ENCODE measurements around the gene RAB11A. TPM values are rescaled to one million over a fixed set of nuclear protein-coding genes. Genes with fewer than 3 reads are reported as not detected.

Gene RAB11A
- polyA plus RNA-seq, 4 donors, result 259 to 314 (median 305) TPM

DNA sequence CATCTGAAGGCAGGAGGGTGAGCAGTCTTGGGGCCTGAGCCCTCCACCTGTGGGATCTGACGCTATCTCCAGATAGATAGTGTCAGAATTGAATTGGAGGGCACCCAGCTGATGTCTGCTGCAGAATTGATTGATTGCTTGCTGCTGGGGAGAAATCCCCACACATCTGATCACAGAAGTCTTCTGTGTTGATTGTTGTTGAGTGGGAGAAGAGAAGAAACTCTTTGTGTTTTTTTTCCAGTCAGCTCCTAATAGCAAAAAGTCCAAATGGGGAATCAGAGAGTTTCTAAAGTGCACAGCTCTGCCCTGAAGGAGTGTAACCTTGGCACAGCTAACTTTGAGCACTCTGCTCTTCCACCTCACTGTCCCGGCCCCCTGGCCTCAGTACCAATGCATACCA, 66.1 kb downstream of the RAB11A start:
- no peak for DNase-seq (ENCODE audit: low read depth in 4 of 4, low spot score in 3 of 4)

GRCh38 chr15:65936282-65936681, 67.0 kb downstream of the RAB11A start:
- DNase-seq (ENCODE audit: low read depth in 4 of 4, low spot score in 3 of 4), result no peak

DNA sequence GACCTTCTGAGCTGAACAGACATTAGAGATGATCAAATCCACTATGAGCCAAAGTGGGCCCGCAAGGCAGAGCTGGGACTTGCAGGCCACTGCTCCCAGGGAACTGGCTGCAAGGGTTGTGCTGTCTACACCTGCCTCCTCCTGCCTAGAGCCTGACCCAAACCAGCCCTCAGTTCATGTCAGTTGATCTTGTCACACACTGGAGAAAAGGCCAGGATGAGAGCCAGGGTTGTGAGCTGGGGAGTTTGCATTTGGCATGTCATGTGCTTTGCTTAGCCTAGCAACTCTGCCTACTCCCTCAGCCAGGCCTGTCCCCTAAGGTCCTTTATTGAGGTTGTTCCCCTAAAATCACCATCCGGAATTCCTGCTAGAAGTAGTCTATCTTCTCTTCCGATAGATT, 67.8 kb downstream of the RAB11A start:
- DNase-seq (ENCODE audit: low read depth in 4 of 4, low spot score in 3 of 4), result no peak

GRCh38 chr15:65937476-65937875, 68.2 kb downstream of the RAB11A start:
- DNase-seq (ENCODE audit: low read depth in 4 of 4, low spot score in 3 of 4), result no peak

DNA sequence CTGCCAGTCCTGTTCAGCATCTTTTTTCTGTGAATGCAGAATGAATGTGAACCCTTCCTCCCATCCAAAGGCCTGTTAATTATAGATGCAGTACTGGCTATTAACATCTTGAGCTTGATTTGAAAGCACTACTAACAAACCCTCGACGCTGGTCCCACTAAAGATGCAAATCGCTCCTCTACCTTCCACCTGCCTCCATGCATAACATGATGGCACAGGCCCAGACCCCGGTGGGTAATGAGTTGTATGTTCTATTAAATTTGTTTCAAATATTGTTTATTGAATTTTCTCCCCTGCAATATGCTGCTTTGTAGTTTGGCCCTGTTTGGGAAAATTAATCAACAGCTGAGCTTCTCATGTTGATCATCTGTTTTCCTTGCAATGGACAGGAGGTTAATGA, 69.3 kb downstream of the RAB11A start:
- DNase-seq (ENCODE audit: low read depth in 4 of 4, low spot score in 3 of 4), result no peak

- no peak for DNase-seq (ENCODE audit: low read depth in 4 of 4, low spot score in 3 of 4)
These were observed 70.8 kb downstream of the RAB11A start for GRCh38 chr15:65939901-65940617.

DNA sequence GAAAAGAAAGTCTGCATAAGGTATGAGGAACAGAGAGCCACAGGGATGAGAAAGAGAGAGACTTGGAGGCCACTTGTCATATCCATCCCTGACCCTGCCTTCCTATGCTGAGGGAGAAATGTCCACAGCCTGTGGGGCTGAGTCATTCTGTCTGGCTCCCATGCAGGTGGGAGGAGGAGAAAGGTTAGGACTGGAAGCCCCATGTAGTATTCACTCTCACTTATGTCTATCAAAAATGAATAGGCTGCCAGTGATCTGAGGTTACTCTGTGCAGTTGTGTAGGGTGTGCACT, 71.3 kb downstream of the RAB11A start:
- no peak for DNase-seq (ENCODE audit: low read depth in 4 of 4, low spot score in 3 of 4)

Other genes starting within 250 kb of the RAB11A start
- gene SLC24A1, start 247.6 kb upstream of the RAB11A start, polyA plus RNA-seq (ENCODE audit: insufficient read length in 4 of 4), result 10 to 100 TPM; 20.5 to 23.2 (median 21.7) TPM
- gene DENND4A, start 77.2 kb upstream of the RAB11A start, polyA plus RNA-seq (ENCODE audit: insufficient read length in 4 of 4), result 10 to 100 TPM; 16.2 to 25.5 (median 17.1) TPM

All from right renal pelvis (tissue), 4 donors.